GM18505 (cell line): ENCODE results near the gene TLCD3A.
"Not testable (repeated sequence)": the region's sequence is repeated elsewhere in the genome, so short reads cannot be mapped to it uniquely, and the experiment has no call there.

Experiments used
- ATAC-seq: cut with Tn5 transposase; IDR thresholded peaks from one replicate; pipeline ENCODE4 v1.9.1; 2021; ENCODE audit not compliant: unreplicated experiment
- POLR2A ChIP-seq: IDR thresholded peaks from 4 replicates; pipeline ENCODE4 v1.6.1; 2011; ENCODE audit warnings: borderline replicate concordance; ENCODE audit not compliant: insufficient read depth, insufficient read length; ENCODE audit errors: extremely low read depth

TLCD3A gene

DNA sequence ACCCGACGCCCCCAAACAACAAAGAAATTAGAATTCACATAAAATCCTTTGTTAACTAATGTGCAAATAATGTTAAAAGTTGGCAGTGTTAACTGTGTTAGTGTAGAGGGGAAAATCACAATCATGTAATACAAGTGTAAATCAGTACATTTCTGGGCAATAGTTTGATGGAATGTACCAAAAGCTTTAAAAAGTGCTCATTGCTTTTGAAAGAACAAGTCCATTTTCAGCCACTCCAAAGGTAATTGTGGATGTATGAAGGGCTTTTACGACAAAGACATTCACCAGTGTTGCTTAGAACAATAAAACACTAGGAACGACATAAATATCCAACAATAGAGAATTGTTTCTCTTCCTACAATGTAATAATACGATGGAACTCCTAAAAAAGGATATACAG, 40.6 kb downstream of the TLCD3A start:
- TF ChIP-seq POLR2A: no peak
- no peak for ATAC-seq

DNA sequence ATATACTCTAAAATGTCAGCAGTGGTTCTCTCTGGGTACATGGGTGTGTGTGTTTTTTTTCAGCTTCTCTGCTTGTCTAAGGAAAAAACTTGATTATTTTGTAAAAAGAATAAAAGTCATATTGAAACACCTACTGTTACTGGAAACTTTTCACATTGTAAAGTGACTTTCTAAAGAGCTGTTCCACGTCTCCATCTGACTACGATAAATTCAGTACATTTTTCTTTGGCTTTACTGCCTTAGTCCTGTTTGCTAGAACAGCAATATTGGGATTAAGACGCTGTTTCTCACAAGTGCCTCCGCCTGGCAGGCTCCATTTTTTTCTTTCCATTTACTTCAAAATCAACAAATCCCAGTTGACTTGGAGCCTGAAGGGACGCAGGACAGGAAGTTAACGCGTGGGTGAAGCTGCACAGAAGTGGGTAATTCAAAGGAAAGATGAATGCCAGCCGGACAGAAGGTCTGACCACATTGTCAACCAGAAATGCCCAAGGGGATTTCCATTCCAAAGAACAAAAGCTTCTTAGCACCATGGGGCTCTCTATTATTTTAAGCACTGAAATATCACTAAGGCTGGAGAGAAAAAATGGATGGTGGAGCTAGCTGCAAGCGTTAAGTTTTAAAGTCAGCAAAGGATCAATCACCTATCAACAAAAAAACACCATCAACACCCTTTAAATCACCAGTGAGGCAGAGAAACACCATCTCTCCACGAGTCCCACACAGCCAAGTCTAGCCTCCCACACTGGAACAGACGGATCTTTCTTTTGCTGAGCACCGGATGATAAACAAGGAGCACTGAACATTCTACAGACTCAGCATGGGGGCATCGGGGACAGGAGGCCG, 41.3 kb downstream of the TLCD3A start:
- TF ChIP-seq POLR2A: no peak
- no peak for ATAC-seq

DNA sequence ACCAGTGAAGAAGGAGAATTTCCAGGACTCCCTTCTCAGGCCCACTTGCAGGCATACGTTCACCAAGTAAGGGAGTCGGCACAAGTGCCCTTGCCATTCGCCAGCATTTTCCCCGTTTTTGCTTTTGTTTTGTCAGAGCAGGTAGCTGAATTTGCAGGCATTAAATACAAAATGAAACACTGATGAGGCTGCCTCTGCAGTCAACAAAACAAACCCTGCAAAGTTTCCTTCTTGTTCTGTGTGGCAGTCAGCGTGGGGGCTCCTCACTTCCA, 41.9 kb downstream of the TLCD3A start:
- no peak for ATAC-seq
- TF ChIP-seq POLR2A: no peak

- TF ChIP-seq POLR2A: no peak
- no peak for ATAC-seq
These were observed 45.7 kb downstream of the TLCD3A start for GRCh38 chr17:778096-778495.

DNA sequence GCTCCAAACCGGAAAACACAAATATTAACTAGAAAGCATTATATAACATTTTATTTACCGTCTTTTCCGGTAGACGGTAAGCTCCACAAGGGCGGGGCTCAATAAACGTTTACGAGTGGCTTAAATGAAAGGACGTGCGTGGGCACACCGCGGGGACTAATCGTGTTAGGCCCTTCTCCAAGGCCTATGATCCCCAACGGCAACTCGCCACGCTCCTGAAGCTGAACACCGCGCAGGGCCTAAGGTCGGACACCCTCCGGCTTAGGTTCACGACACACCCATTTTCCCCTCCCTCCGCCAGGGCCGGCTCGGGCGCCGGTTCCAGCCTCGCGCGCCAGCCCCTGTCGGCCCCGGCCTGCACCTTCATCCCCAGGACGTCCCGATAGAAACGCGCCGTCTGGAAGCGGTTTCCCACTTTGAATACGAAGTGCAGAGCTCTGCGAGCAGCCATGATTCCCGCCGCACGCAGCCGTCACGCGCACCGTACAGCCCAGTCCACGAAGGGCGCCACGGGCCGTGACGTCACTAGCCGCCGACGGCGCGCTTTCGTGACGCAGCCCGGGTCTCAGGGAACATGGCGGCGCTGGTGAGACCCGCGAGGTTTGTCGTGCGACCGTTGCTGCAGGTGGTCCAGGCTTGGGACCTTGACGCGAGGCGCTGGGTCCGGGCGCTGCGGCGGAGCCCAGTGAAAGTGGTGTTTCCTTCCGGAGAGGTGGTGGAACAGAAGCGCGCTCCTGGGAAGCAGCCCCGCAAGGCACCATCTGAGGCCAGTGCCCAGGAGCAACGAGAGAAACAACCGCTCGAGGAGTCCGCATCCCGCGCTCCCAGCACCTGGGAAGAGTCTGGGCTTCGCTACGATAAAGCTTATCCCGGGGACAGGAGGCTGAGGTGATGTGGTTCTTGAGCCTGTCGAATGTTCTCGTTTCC, 49.7 kb downstream of the TLCD3A start, which contains the start of the genes GLOD4 and MRM3:
Gene GLOD4 (minus strand): TSS at position 476 of the 927 bp plus-strand sequence. CDS start 25 bp downstream, at position 451.
Gene MRM3 (plus strand): TSS at position 549 of the 927 bp plus-strand sequence. CDS start 26 bp downstream, at position 575.
- ATAC-seq: peak; percentile 86

GRCh38 chr17:784143-784542, 51.7 kb downstream of the TLCD3A start:
- ATAC-seq: no peak
- no peak for TF ChIP-seq POLR2A

More for the DNA sequence above, 49.7 kb downstream of the TLCD3A start, which contains the start of the genes GLOD4 and MRM3:
- TF ChIP-seq POLR2A: peak; percentile 88

- not testable (repeated sequence) for ATAC-seq
These were observed 53.5 kb downstream of the TLCD3A start for GRCh38 chr17:785901-786300.

DNA sequence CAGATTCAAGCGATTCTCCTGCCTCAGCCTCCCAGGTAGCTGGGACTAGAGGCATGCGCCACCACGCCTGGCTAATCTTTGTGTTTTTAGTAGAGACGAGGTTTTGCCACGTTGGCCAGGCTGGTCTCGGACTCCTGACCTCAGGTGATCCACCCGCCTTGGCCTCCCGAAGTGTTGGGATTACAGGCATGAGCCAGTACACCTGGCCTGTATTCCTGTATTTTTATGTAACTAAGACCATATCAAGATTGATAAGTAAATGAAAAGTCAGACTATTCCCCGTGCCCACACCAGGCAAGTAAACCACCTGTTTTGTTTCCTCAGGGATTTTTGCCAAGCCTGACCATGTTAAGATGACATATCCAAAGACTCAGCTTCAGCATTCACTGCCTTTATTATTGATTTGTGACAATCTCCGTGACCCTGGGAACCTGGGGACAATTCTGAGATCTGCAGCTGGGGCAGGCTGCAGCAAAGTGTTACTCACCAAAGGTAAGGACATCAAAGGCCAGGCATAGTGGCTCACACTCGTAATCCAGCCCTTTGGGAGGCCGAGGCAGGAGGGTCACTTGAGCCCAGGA, 55.3 kb downstream of the TLCD3A start:
- no peak for TF ChIP-seq POLR2A
- ATAC-seq: no peak

GRCh38 chr17:788551-788950, 56.2 kb downstream of the TLCD3A start:
- no peak for TF ChIP-seq POLR2A
- no peak for ATAC-seq

- TF ChIP-seq POLR2A: no peak
- no peak for ATAC-seq
These were observed 56.9 kb downstream of the TLCD3A start for GRCh38 chr17:789160-789840.

- not testable (repeated sequence) for ATAC-seq
These were observed 57.8 kb downstream of the TLCD3A start for GRCh38 chr17:789931-790873.

DNA sequence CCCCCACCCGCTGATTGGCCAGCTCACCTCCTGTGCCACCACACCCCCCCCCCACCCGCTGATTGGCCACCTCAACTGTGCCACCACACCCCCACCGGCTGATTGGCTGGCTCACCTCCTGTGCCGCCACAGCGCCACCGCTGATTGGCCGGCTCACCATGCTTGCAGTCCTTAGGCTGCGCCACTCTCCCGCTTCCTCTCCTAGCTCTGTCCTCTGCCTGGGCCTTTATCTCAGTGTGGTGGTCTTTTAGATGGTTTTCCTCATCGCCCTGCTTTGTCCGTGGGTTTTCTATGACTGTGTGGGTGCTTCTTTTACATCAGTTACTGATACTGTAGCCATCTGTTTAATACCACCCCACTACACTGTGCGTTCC, 58.5 kb downstream of the TLCD3A start:
- ATAC-seq: not testable (repeated sequence)
